IMR-90 (cell line): Measurements from ENCODE around the gene GNMT. TPM values are rescaled to one million over a fixed set of nuclear protein-coding genes. Genes with fewer than 3 reads are reported as not detected.

ENCODE experiments used
- ATAC-seq: fragments of 200-7000 bp; cut with Tn5 transposase; 2 replicates; pipeline ENCODE4 v1.9.1; 2020; ENCODE audit warnings: low read depth, mild to moderate bottlenecking, moderate library complexity
- BruUV-seq: library from RNA; stranded (reverse); fragments of 400-500 nt; replicated peaks from 2 replicates; lab custom pipeline; 2021; lab: Mats Ljungman, UMichigan
- CTCF ChIA-PET: fragments of 300-600 bp; formaldehyde crosslinking; extraction: SDS; loops from one replicate; lab custom pipeline; 2021; ENCODE audit warnings: antibody characterized with exemption; lab: Yijun Ruan, JAX
- POLR2A ChIA-PET: fragments of 300-600 bp; sonication (Branson Sonifier 250); formaldehyde crosslinking; loops from one replicate; lab custom pipeline; 2022; ENCODE audit warnings: antibody characterized with exemption; ENCODE audit not compliant: unreplicated experiment; lab: Charles Lee
- DNase-seq: peaks from one replicate; pipeline ENCODE4 v3.0.0; 2013
- H2AFZ ChIP-seq: replicated peaks from 2 replicates; pipeline ENCODE3; 2013; ENCODE audit warnings: low read length, mild to moderate bottlenecking; ENCODE audit not compliant: poor library complexity
- H2AK5ac ChIP-seq: 2 replicates; pipeline ENCODE4 v1.6.1; 2013; ENCODE audit warnings: low read depth, low read length, inconsistent platforms
- H2AK9ac ChIP-seq: replicated peaks from 2 replicates; pipeline ENCODE3; 2013; ENCODE audit warnings: mild to moderate bottlenecking, low read depth, low read length, moderate library complexity; ENCODE audit not compliant: poor library complexity
- H2BK120ac ChIP-seq: 2 replicates; pipeline ENCODE4 v1.6.1; 2013; ENCODE audit warnings: low read depth, low read length, inconsistent platforms
- H2BK15ac ChIP-seq: 3 replicates; pipeline ENCODE4 v1.6.1; 2013; ENCODE audit warnings: low read depth, low read length, inconsistent platforms
- H2BK20ac ChIP-seq: 2 replicates; pipeline ENCODE4 v1.6.1; 2013; ENCODE audit warnings: low read depth, mild to moderate bottlenecking, inconsistent platforms, low read length, moderate library complexity
- H2BK5ac ChIP-seq: 2 replicates; pipeline ENCODE4 v1.6.1; 2013; ENCODE audit warnings: mild to moderate bottlenecking, low read depth, low read length, inconsistent platforms; ENCODE audit not compliant: poor library complexity, severe bottlenecking
- H3K14ac ChIP-seq: replicated peaks from 2 replicates; pipeline ENCODE4 v1.6.1; 2013; ENCODE audit warnings: low read depth, low read length, inconsistent platforms
- H3K18ac ChIP-seq: 2 replicates; pipeline ENCODE4 v1.6.1; 2013; ENCODE audit warnings: low read depth, low read length, control low read depth
- H3K23ac ChIP-seq: 2 replicates; pipeline ENCODE4 v1.6.1; 2013; ENCODE audit warnings: low read depth, low read length, inconsistent platforms
- H3K27ac ChIP-seq: 2 replicates; pipeline ENCODE4 v1.5.1; 2013; ENCODE audit warnings: mild to moderate bottlenecking, control low read depth, low read length; ENCODE audit not compliant: insufficient read depth
- H3K27me3 ChIP-seq: 2 replicates; pipeline ENCODE4 v1.6.1; 2013; ENCODE audit warnings: low read length; ENCODE audit not compliant: control insufficient read depth, insufficient read depth
- H3K36me3 ChIP-seq: 2 replicates; pipeline ENCODE4 v1.6.1; 2013; ENCODE audit warnings: low read length, mixed read lengths; ENCODE audit not compliant: control insufficient read depth, insufficient read depth
- H3K4ac ChIP-seq: 2 replicates; pipeline ENCODE4 v1.6.1; 2013; ENCODE audit warnings: low read depth, low read length, inconsistent platforms
- H3K4me1 ChIP-seq: 2 replicates; pipeline ENCODE4 v1.6.1; 2013; ENCODE audit warnings: low read length, mixed read lengths; ENCODE audit not compliant: control insufficient read depth, insufficient read depth
- H3K4me2 ChIP-seq: 2 replicates; pipeline ENCODE4 v1.6.1; 2013; ENCODE audit warnings: low read depth, mild to moderate bottlenecking, control low read depth, low read length, moderate library complexity
- H3K4me3 ChIP-seq: 2 replicates; pipeline ENCODE4 v1.5.1; 2013; ENCODE audit warnings: low read depth, mild to moderate bottlenecking, control low read depth, low read length, moderate library complexity; ENCODE audit not compliant: insufficient read depth
- H3K56ac ChIP-seq: 2 replicates; pipeline ENCODE4 v1.6.1; 2013; ENCODE audit warnings: low read length, inconsistent platforms; ENCODE audit not compliant: insufficient read depth; ENCODE audit errors: extremely low read depth
- H3K79me1 ChIP-seq, 2 experiments: 2 replicates each; pipeline ENCODE4 v1.6.1; 2013; ENCODE audit warnings: low read length in 2 of 2, inconsistent platforms in 1 of 2, low read depth in 1 of 2
- H3K9ac ChIP-seq: 2 replicates; pipeline ENCODE4 v1.6.1; 2013; ENCODE audit warnings: low read depth, low read length, control low read depth
- H3K9me1 ChIP-seq: 2 replicates; pipeline ENCODE4 v1.6.1; 2013; ENCODE audit warnings: low read length, inconsistent platforms; ENCODE audit not compliant: insufficient read depth
- H3K9me3 ChIP-seq: 2 replicates; pipeline ENCODE4 v1.6.1; 2013; ENCODE audit warnings: low read length; ENCODE audit not compliant: control insufficient read depth, insufficient read depth
- H4K20me1 ChIP-seq: 2 replicates; pipeline ENCODE4 v1.6.1; 2013; ENCODE audit warnings: low read length, inconsistent platforms; ENCODE audit not compliant: insufficient read depth
- H4K5ac ChIP-seq: 2 replicates; pipeline ENCODE4 v1.6.1; 2013; ENCODE audit warnings: mild to moderate bottlenecking, low read depth, low read length, control low read depth
- H4K8ac ChIP-seq, 2 experiments: 2 replicates each; pipeline ENCODE4 v1.6.1; 2013; ENCODE audit warnings: low read depth in 2 of 2, low read length in 2 of 2, control low read depth in 1 of 2, inconsistent platforms in 1 of 2
- H4K91ac ChIP-seq: 2 replicates; pipeline ENCODE4 v1.6.1; 2013; ENCODE audit warnings: low read depth, low read length, inconsistent platforms; ENCODE audit not compliant: insufficient read depth
- BHLHE40 ChIP-seq: fragments of 150-350 bp; IDR thresholded peaks from 2 replicates; pipeline ENCODE4 v1.6.1; 2016; ENCODE audit warnings: mild to moderate bottlenecking, low read depth, low read length
- CEBPB ChIP-seq: IDR thresholded peaks from 2 replicates; pipeline ENCODE4 v1.6.1; 2012; ENCODE audit warnings: low read depth, low read length, improper control_type of control experiment
- MAZ ChIP-seq: IDR thresholded peaks from 2 replicates; pipeline ENCODE4 v1.6.1; 2012; ENCODE audit warnings: low read depth, mild to moderate bottlenecking, low read length, improper control_type of control experiment, moderate library complexity, borderline replicate concordance
- MXI1 ChIP-seq: IDR thresholded peaks from 2 replicates; pipeline ENCODE4 v1.6.1; 2012; ENCODE audit warnings: low read depth, mild to moderate bottlenecking, low read length, moderate library complexity, borderline replicate concordance
- RCOR1 ChIP-seq: IDR thresholded peaks from 2 replicates; pipeline ENCODE4 v1.6.1; 2012; ENCODE audit warnings: mild to moderate bottlenecking, low read length, improper control_type of control experiment; ENCODE audit not compliant: insufficient replicate concordance
- RFX5 ChIP-seq: IDR thresholded peaks from 2 replicates; pipeline ENCODE4 v1.8.0; 2012; ENCODE audit warnings: low read depth, mild to moderate bottlenecking, low read length, moderate library complexity
- SMC3 ChIP-seq: fragments of 150-350 bp; IDR thresholded peaks from 2 replicates; pipeline ENCODE4 v1.6.1; 2016; ENCODE audit warnings: low read depth, mild to moderate bottlenecking, antibody characterized with exemption, low read length, moderate library complexity
- WGBS, 2 experiments: methylation state at CpG; one replicate each; pipeline versions ENCODE4 v1.1.5 to v1.1.7; 2013; ENCODE audit warnings: missing lambda C conversion rate in 2 of 2; ENCODE audit not compliant: insufficient read length in 1 of 2; ENCODE audit errors: extremely low coverage in 2 of 2; 5-methylcytosine and 5-hydroxymethylcytosine counted together
- dilution Hi-C: fragments of 300-500 bp; cut with HindIII; formaldehyde crosslinking; loops from one replicate; pipeline ENCODE4 v1.14.3; 2018; ENCODE audit warnings: low sequenced_read_pairs; ENCODE audit not compliant: unreplicated experiment
- in situ Hi-C: fragments of 300-500 bp; cut with MboI; formaldehyde crosslinking; loops from 3 replicates; pipeline ENCODE4 v1.14.3; 2019; ENCODE audit warnings: low sequenced_read_pairs, inconsistent platforms, mixed read lengths
- intact Hi-C: fragments of 100-400 bp; cut with micrococcal nuclease; formaldehyde crosslinking; loops from 2 replicates; pipeline ENCODE4 v1.10.0; 2022
- polyA plus RNA-seq, 3 experiments: library from polyadenylated mRNA; depleted of rRNA; stranded (reverse); fragments of >200 nt; gene quantifications; 2 replicates each; pipeline ENCODE4 v1.2.3, GENCODE V29; 2012; ENCODE audit warnings: low replicate concordance in 1 of 3
- total RNA-seq: library from RNA; depleted of rRNA; stranded (reverse); fragments of >200 nt; gene quantifications from 2 replicates; pipeline ENCODE4 v1.2.3, GENCODE V29; 2012
- TF ChIP-seq, protein P1 (sequence below): conservative IDR thresholded peaks from 2 replicates; pipeline ENCODE4 v1.5.1; 2012; ENCODE audit warnings: mild to moderate bottlenecking, low read depth, low read length, improper control_type of control experiment

GNMT gene
- total and polyA plus RNA-seq, 2 of the 4 experiments (the other 2 are of a cell fraction) = 0.36 TPM; not detected in 1

DNA sequence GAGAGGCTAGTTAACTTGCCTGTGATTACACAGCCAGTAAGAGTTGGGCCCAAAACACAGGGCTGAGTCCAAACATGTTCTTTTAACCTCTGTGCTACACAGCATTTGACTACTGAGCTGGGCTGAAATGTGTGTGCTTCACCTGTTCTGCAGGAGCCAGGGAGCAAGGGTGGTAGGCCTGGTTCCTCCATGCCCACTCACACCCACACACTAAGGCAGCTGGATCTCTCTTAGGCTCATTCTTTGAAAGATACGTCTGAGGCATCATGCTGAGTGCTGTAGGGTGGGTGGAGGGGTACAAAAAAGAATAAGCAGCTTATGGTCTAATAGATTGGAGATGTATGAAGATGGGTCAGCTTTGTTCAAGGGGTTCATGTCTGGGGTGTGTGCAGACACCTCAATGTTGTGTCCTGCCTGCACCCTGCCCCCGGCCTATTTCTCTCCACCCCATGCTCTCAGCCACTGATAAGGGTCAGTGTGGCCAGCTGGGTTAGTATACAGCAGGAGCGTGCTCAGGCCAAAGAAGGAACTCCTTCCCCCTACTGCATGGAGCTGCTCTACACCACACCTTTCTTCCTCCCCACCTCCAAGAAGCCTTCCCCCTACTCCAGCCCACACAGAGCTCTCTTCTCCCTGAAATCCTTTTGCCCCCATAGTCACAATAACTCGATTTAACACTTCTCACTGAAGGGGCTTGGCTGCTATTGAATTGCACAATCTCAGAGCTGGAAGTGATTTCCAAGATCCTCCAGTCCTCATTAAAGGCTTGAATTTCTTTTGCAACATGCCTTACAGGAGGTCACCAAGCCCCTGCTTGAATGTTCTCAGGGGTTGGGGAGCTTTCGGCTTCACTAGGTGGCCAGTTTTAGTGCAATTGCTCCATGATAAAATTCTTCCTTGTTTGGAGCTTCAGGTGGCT, 27.2 kb downstream of the GNMT start:
- no peaks in the 10 kb centered on the region for H3K9me3 ChIP-seq
- H2AK5ac ChIP-seq = no peak overlapping the region
- H3K14ac ChIP-seq = no peak overlapping the region
- intact Hi-C loops = no loop called here
- H2BK5ac ChIP-seq = no peak overlapping the region
- peaks cover 50 to 61% of the 10 kb centered on the region in 2 experiments for H3K79me1 ChIP-seq
- no peak overlapping the region for H4K8ac ChIP-seq
- peaks cover 3% of the 10 kb centered on the region; the same call in 1 of the 2 replicates for H3K4me1 ChIP-seq
- H2AK9ac ChIP-seq = no peak overlapping the region
- DNase-seq (no peak), ATAC-seq (no peak)
- H3K23ac ChIP-seq = peak overlapping the region; percentile 45; the same call in 1 of the 2 replicates
- TF ChIP-seq, protein P1, sequence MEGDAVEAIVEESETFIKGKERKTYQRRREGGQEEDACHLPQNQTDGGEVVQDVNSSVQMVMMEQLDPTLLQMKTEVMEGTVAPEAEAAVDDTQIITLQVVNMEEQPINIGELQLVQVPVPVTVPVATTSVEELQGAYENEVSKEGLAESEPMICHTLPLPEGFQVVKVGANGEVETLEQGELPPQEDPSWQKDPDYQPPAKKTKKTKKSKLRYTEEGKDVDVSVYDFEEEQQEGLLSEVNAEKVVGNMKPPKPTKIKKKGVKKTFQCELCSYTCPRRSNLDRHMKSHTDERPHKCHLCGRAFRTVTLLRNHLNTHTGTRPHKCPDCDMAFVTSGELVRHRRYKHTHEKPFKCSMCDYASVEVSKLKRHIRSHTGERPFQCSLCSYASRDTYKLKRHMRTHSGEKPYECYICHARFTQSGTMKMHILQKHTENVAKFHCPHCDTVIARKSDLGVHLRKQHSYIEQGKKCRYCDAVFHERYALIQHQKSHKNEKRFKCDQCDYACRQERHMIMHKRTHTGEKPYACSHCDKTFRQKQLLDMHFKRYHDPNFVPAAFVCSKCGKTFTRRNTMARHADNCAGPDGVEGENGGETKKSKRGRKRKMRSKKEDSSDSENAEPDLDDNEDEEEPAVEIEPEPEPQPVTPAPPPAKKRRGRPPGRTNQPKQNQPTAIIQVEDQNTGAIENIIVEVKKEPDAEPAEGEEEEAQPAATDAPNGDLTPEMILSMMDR = no peak
- TF ChIP-seq CEBPB = peak; percentile 55; the same call in 1 of the 2 replicates
- no peak for TF ChIP-seq SMC3
- TF ChIP-seq MXI1 = no peak
- TF ChIP-seq RCOR1 = no peak
- TF ChIP-seq BHLHE40 = no peak
- TF ChIP-seq RFX5 = no peak
- TF ChIP-seq MAZ = no peak
- no peak overlapping the region for H2BK120ac ChIP-seq
- H3K27me3 ChIP-seq = no peaks in the 10 kb centered on the region
- in situ Hi-C loops = no loop called here
- no peak overlapping the region for H3K4ac ChIP-seq
- H3K18ac ChIP-seq = no peak overlapping the region
- no peak overlapping the region for H3K56ac ChIP-seq
- H3K9ac ChIP-seq = no peak overlapping the region
- BruUV-seq = no TSS peak
- CTCF ChIA-PET = no interaction called here
- dilution Hi-C loops = no loop called here
- no peak overlapping the region for H4K91ac ChIP-seq
- H3K4me2 ChIP-seq = no peak overlapping the region
- H3K9me1 ChIP-seq = peaks cover 19% of the 10 kb centered on the region; the same call in 1 of the 2 replicates
- H2AFZ ChIP-seq = no peak overlapping the region
- no peak overlapping the region for H2BK15ac ChIP-seq
- WGBS, 2 experiments = 17% methylated on average over 1 of the region's 5 CpGs; no CpG with 5 or more reads in 1 of the 2 experiments
- peaks cover 30% of the 10 kb centered on the region for H4K20me1 ChIP-seq
- no peak overlapping the region for H4K5ac ChIP-seq
- POLR2A ChIA-PET = no interaction called here
- no peak overlapping the region for H3K27ac ChIP-seq
- H2BK20ac ChIP-seq = no peak overlapping the region
- peaks cover 23% of the 10 kb centered on the region for H3K36me3 ChIP-seq
- H3K4me3 ChIP-seq = no peak overlapping the region
